Testis (tissue), 3 donors: ENCODE results near the gene MAP3K3. TPM values are rescaled to one million over a fixed set of nuclear protein-coding genes. Genes with fewer than 3 reads are reported as not detected.

ENCODE experiments used
- DNase-seq: peaks from one replicate; pipeline ENCODE4 v3.0.0-alpha.2; 2019
- H3K27ac ChIP-seq, 2 donors: fragments of 200-600 bp; sonication (generic); one replicate each; pipeline ENCODE4 v1.5.1; 2019
- H3K27me3 ChIP-seq: fragments of 200-600 bp; sonication (generic); one replicate; pipeline ENCODE4 v1.5.1; 2019
- H3K36me3 ChIP-seq: fragments of 200-600 bp; sonication (generic); one replicate; pipeline ENCODE4 v1.5.1; 2017; ENCODE audit warnings: low read depth; ENCODE audit errors: missing control alignments
- H3K4me1 ChIP-seq: fragments of 200-600 bp; sonication (generic); one replicate; pipeline ENCODE4 v1.5.1; 2019
- H3K4me3 ChIP-seq, 2 donors: fragments of 200-600 bp; sonication (generic); one replicate each; pipeline ENCODE4 v1.5.1; 2017 to 2019
- H3K9me3 ChIP-seq: fragments of 200-600 bp; sonication (generic); one replicate; pipeline ENCODE4 v1.5.1; 2017
- CTCF ChIP-seq, 3 experiments: fragments of 450-650 bp in 2 of 3; fragments of 200-600 bp in 1 of 3; sonication (generic) in 1 of 3; IDR thresholded peaks; one replicate each; pipeline ENCODE4 v1.5.1; 2016 to 2019; ENCODE audit warnings: antibody characterized with exemption in 3 of 3, mild to moderate bottlenecking in 2 of 3, moderate library complexity in 1 of 3
- POLR2A ChIP-seq: fragments of 450-650 bp; IDR thresholded peaks from one replicate; pipeline ENCODE4 v1.6.1; 2017; ENCODE audit warnings: antibody characterized with exemption, mild to moderate bottlenecking, moderate library complexity
- WGBS, 2 donors: methylation state at CpG; one replicate each; pipeline ENCODE4 v1.1.5; 2018; 5-methylcytosine and 5-hydroxymethylcytosine counted together
- intact Hi-C: fragments of 100-400 bp; cut with DNase I; formaldehyde crosslinking; loops from one replicate; pipeline ENCODE4 v1.15.1; 2023; ENCODE audit warnings: low total_unique reads
- polyA plus RNA-seq: library from polyadenylated mRNA; stranded (reverse); fragments of 350-450 nt; fragmentation: Illumina TruSeq; extraction: RNeasy Lipid Tissue Mini Kit (QIAGEN cat#74804); gene quantifications from one replicate; pipeline ENCODE4 v1.2.3, GENCODE V29; 2014; ENCODE audit warnings: low read depth, low replicate concordance; ENCODE audit not compliant: insufficient read depth
- total RNA-seq, 2 donors: library from RNA; depleted of rRNA; stranded (reverse); fragments of >200 nt; gene quantifications; one replicate each; pipeline ENCODE4 v1.2.3, GENCODE V29; 2016

The MAP3K3 gene
- total and polyA plus RNA-seq, 3 donors from 2014 or later = 46.0 to 57.7 (median 57.5) TPM

- WGBS, 2 donors = 63 to 88% methylated on average over 2 of the region's 2 CpGs
- Histone ChIP-seq H3K36me3 (no peaks in the 10 kb centered on the region), H3K9me3 (no peaks in the 10 kb centered on the region), H3K4me3 (no peak overlapping the region), H3K4me1 (no peaks in the 10 kb centered on the region), H3K27me3 (no peaks in the 10 kb centered on the region), H3K27ac (no peak overlapping the region)
- TF ChIP-seq CTCF (IDR thresholded peaks at IDR 0.05) (no peak), POLR2A (no peak)
- intact Hi-C loops = no loop called here
- no peak for DNase-seq
These were observed 100.2 kb downstream of the MAP3K3 start for GRCh38 chr17:63722403-63722802.

- no peak for DNase-seq
- Histone ChIP-seq H3K4me3 (no peak overlapping the region), H3K36me3 (no peaks in the 10 kb centered on the region), H3K9me3 (no peaks in the 10 kb centered on the region), H3K27ac (no peak overlapping the region), H3K4me1 (peaks cover 6% of the 10 kb centered on the region), H3K27me3 (no peaks in the 10 kb centered on the region)
- TF ChIP-seq CTCF (IDR thresholded peaks at IDR 0.05) (no peak), POLR2A (no peak)
- intact Hi-C loops = no loop called here
- WGBS, 2 donors = 94 to 96% methylated on average over 8 of the region's 8 CpGs
These were observed 113.5 kb downstream of the MAP3K3 start for GRCh38 chr17:63735691-63736090.

GRCh38 chr17:63740464-63741142, 118.4 kb downstream of the MAP3K3 start:
- H3K27me3 ChIP-seq = no peaks in the 10 kb centered on the region
- H3K27ac ChIP-seq = peak overlapping the region; percentile 66 to 87
- no peaks in the 10 kb centered on the region for H3K9me3 ChIP-seq
- DNase-seq = no peak
- H3K36me3 ChIP-seq = no peaks in the 10 kb centered on the region
- TF ChIP-seq CTCF (IDR thresholded peaks at IDR 0.05) (no peak), POLR2A (no peak)
- H3K4me3 ChIP-seq = peak overlapping the region; percentile 77 to 80
- peaks cover 7% of the 10 kb centered on the region for H3K4me1 ChIP-seq
- 26 to 31% methylated on average over 12 of the region's 12 CpGs for WGBS, 2 donors
- intact Hi-C loops = no loop called here

GRCh38 chr17:63741143-63741407, 118.9 kb downstream of the MAP3K3 start:
- peak overlapping the region; percentile 77 to 80 for H3K4me3 ChIP-seq
- DNase-seq = no peak

More at GRCh38 chr17:63741143-63741407, 118.9 kb downstream of the MAP3K3 start:
- 0% methylated on average over 5 to 14 of the region's 14 CpGs for WGBS, 2 donors
- intact Hi-C loops = no loop called here
- no peaks in the 10 kb centered on the region for H3K27me3 ChIP-seq
- no peaks in the 10 kb centered on the region for H3K9me3 ChIP-seq
- no peaks in the 10 kb centered on the region for H3K36me3 ChIP-seq
- TF ChIP-seq POLR2A = no peak
- no peak for TF ChIP-seq CTCF (IDR thresholded peaks at IDR 0.05)
- peaks cover 7% of the 10 kb centered on the region for H3K4me1 ChIP-seq
- peak overlapping the region; percentile 66 to 87 for H3K27ac ChIP-seq
